ENCODE data around the gene STAG2.

DNA sequence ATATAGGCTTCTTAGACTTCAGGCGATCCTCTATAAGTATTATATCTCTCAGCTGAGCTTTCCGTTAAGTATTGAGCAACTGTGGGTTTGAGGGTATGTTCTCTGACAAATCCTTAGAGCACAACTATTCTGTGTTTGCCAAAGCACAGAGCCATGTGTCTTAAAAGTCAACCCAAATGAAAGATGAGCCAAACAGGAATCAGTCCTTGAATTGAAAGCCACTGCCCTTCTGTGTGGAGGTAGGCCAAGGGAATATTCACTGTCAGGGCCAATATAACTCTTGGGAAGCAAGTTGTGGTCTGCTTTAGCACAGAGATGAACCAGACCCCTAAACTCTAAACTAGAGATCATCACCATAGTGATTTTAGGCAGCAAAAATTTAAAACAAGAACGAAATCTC is 164.0 kb downstream of the STAG2 start:
- TF ChIP-seq, protein P1, sequence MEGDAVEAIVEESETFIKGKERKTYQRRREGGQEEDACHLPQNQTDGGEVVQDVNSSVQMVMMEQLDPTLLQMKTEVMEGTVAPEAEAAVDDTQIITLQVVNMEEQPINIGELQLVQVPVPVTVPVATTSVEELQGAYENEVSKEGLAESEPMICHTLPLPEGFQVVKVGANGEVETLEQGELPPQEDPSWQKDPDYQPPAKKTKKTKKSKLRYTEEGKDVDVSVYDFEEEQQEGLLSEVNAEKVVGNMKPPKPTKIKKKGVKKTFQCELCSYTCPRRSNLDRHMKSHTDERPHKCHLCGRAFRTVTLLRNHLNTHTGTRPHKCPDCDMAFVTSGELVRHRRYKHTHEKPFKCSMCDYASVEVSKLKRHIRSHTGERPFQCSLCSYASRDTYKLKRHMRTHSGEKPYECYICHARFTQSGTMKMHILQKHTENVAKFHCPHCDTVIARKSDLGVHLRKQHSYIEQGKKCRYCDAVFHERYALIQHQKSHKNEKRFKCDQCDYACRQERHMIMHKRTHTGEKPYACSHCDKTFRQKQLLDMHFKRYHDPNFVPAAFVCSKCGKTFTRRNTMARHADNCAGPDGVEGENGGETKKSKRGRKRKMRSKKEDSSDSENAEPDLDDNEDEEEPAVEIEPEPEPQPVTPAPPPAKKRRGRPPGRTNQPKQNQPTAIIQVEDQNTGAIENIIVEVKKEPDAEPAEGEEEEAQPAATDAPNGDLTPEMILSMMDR (IDR thresholded peaks at IDR 0.05 in 2 of 3, conservative IDR thresholded peaks at IDR 0.05 in 1 of 3; ENCODE audit: borderline replicate concordance in 1 of 3, insufficient read depth in 1 of 3, low read depth in 2 of 3, low read length in 2 of 3) = no peak
- TF ChIP-seq TCF7L2 (IDR thresholded peaks at IDR 0.05; ENCODE audit: borderline replicate concordance, extremely low read depth, insufficient read depth, insufficient read length) (no peak), EZH2 (IDR thresholded peaks at IDR 0.05) (no peak), EGR1 (IDR thresholded peaks at IDR 0.05; ENCODE audit: low read depth) (no peak), SIN3A (IDR thresholded peaks at IDR 0.05; ENCODE audit: low read depth) (no peak)
- TF ChIP-seq, protein P2, sequence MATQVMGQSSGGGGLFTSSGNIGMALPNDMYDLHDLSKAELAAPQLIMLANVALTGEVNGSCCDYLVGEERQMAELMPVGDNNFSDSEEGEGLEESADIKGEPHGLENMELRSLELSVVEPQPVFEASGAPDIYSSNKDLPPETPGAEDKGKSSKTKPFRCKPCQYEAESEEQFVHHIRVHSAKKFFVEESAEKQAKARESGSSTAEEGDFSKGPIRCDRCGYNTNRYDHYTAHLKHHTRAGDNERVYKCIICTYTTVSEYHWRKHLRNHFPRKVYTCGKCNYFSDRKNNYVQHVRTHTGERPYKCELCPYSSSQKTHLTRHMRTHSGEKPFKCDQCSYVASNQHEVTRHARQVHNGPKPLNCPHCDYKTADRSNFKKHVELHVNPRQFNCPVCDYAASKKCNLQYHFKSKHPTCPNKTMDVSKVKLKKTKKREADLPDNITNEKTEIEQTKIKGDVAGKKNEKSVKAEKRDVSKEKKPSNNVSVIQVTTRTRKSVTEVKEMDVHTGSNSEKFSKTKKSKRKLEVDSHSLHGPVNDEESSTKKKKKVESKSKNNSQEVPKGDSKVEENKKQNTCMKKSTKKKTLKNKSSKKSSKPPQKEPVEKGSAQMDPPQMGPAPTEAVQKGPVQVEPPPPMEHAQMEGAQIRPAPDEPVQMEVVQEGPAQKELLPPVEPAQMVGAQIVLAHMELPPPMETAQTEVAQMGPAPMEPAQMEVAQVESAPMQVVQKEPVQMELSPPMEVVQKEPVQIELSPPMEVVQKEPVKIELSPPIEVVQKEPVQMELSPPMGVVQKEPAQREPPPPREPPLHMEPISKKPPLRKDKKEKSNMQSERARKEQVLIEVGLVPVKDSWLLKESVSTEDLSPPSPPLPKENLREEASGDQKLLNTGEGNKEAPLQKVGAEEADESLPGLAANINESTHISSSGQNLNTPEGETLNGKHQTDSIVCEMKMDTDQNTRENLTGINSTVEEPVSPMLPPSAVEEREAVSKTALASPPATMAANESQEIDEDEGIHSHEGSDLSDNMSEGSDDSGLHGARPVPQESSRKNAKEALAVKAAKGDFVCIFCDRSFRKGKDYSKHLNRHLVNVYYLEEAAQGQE (IDR thresholded peaks at IDR 0.05; ENCODE audit: low read depth) = no peak
- TF ChIP-seq, protein P3, sequence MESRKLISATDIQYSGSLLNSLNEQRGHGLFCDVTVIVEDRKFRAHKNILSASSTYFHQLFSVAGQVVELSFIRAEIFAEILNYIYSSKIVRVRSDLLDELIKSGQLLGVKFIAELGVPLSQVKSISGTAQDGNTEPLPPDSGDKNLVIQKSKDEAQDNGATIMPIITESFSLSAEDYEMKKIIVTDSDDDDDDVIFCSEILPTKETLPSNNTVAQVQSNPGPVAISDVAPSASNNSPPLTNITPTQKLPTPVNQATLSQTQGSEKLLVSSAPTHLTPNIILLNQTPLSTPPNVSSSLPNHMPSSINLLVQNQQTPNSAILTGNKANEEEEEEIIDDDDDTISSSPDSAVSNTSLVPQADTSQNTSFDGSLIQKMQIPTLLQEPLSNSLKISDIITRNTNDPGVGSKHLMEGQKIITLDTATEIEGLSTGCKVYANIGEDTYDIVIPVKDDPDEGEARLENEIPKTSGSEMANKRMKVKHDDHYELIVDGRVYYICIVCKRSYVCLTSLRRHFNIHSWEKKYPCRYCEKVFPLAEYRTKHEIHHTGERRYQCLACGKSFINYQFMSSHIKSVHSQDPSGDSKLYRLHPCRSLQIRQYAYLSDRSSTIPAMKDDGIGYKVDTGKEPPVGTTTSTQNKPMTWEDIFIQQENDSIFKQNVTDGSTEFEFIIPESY (IDR thresholded peaks at IDR 0.05; ENCODE audit: extremely low read depth, insufficient replicate concordance, low read length) = no peak
- TF ChIP-seq, protein P4, sequence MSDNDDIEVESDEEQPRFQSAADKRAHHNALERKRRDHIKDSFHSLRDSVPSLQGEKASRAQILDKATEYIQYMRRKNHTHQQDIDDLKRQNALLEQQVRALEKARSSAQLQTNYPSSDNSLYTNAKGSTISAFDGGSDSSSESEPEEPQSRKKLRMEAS (IDR thresholded peaks at IDR 0.05) = no peak

Data from HCT116 (cell line).